Measurements from ENCODE around the gene ARRB1. TPM values are rescaled to one million over a fixed set of nuclear protein-coding genes. Genes with fewer than 3 reads are reported as not detected.
A peak's percentile ranks its signal among the peaks of the same experiment; 100 is the strongest.

The ARRB1 gene
- total and polyA plus RNA-seq, 4 donors = 3.3 to 21.2 (median 12.5) TPM

DNA sequence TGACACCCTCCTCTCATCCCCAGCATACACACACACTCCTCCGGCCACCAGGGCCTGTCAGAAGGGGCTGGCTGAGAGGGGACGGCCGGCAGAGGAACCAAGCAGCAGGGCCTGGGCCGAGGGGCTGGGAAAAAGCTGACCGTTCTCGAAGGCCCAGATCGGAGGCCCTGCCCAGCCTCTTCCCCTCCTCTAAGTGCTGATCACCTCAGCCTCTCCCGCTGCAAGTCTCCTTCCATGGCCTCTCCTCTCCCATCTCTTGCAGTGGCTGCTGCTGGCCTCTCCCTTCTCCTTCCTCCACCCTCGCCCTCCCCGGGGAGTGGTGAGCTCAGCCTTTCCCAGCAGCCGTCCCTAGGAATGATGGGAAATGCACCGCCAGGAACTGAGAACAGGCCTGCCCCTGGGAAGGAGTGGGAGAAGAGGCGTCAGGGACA is 39.6 kb downstream of the ARRB1 start:
- H3K4me3 ChIP-seq (ENCODE audit: low read depth in 1 of 3, low read length in 3 of 3) = no peak overlapping the region
- H3K27ac ChIP-seq (ENCODE audit: low read depth in 1 of 2, low read length in 2 of 2) = peak overlapping the region; percentile 52 to 60
- TF ChIP-seq HNF4A (conservative IDR thresholded peaks at IDR 0.05) (no peak), JUND (IDR thresholded peaks at IDR 0.05) (no peak), SP1 (IDR thresholded peaks at IDR 0.05) (no peak), YY1 (IDR thresholded peaks at IDR 0.05) (no peak), GABPA (IDR thresholded peaks at IDR 0.05 in 1 of 2, conservative IDR thresholded peaks at IDR 0.05 in 1 of 2) (no peak)
- TF ChIP-seq, protein P1, sequence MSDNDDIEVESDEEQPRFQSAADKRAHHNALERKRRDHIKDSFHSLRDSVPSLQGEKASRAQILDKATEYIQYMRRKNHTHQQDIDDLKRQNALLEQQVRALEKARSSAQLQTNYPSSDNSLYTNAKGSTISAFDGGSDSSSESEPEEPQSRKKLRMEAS (IDR thresholded peaks at IDR 0.05) = no peak
- H3K9me3 ChIP-seq (ENCODE audit: control insufficient read depth in 4 of 4, low read length in 3 of 4) = no peaks in the 10 kb centered on the region
- WGBS = 72% methylated on average over 13 of the region's 13 CpGs
- peaks cover 1 to 12% (median 6%) of the 10 kb centered on the region in 4 donors for H3K4me1 ChIP-seq (ENCODE audit: control insufficient read depth in 4 of 4, insufficient read depth in 4 of 4, low read length in 3 of 4)
- DNase-seq (ENCODE audit: low spot score) = no peak
- no peaks in the 10 kb centered on the region for H3K36me3 ChIP-seq (ENCODE audit: control insufficient read depth in 4 of 4, insufficient read depth in 3 of 4, low read depth in 1 of 4, low read length in 3 of 4)
- H3K9ac ChIP-seq (ENCODE audit: low read depth in 1 of 2, low read length in 2 of 2) = no peak overlapping the region
- no peaks in the 10 kb centered on the region for H3K27me3 ChIP-seq (ENCODE audit: control insufficient read depth in 4 of 4, insufficient read depth in 4 of 4, low read length in 3 of 4)

DNA sequence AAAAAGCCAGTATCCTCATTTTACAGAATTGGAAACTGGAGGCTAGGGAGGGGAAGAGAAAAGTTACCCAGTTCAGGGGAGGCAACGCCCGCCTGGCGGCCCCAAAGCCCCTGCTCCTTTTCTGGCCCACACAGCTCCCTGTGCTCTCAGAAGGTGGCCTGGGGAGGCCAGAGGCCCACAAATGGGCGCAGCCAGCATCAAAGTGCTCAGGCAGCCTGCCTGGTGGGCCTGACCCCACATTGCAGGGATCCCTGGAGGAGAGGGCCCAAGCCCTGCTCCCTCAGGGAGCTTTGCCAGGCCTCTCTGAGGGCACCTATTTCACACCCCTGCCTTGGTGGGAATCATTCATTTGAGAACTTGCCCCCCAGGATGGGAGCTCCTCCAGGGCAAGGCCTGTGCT is 42.5 kb downstream of the ARRB1 start:
- TF ChIP-seq YY1 (IDR thresholded peaks at IDR 0.05) (no peak), EGR1 (IDR thresholded peaks at IDR 0.05; ENCODE audit: low read depth in 2 of 2) (no peak), SP1 (IDR thresholded peaks at IDR 0.05) (no peak), FOXA2 (IDR thresholded peaks at IDR 0.05) (no peak), TAF1 (conservative IDR thresholded peaks at IDR 0.05) (no peak), JUND (IDR thresholded peaks at IDR 0.05) (no peak), HNF4G (IDR thresholded peaks at IDR 0.05) (no peak), GABPA (IDR thresholded peaks at IDR 0.05 in 1 of 2, conservative IDR thresholded peaks at IDR 0.05 in 1 of 2) (no peak), FOXA1 (IDR thresholded peaks at IDR 0.05) (no peak), HNF4A (conservative IDR thresholded peaks at IDR 0.05) (no peak), NR2F2 (IDR thresholded peaks at IDR 0.05) (no peak), RAD21 (IDR thresholded peaks at IDR 0.05) (no peak), RXRA (IDR thresholded peaks at IDR 0.05) (no peak)
- TF ChIP-seq, protein P2, sequence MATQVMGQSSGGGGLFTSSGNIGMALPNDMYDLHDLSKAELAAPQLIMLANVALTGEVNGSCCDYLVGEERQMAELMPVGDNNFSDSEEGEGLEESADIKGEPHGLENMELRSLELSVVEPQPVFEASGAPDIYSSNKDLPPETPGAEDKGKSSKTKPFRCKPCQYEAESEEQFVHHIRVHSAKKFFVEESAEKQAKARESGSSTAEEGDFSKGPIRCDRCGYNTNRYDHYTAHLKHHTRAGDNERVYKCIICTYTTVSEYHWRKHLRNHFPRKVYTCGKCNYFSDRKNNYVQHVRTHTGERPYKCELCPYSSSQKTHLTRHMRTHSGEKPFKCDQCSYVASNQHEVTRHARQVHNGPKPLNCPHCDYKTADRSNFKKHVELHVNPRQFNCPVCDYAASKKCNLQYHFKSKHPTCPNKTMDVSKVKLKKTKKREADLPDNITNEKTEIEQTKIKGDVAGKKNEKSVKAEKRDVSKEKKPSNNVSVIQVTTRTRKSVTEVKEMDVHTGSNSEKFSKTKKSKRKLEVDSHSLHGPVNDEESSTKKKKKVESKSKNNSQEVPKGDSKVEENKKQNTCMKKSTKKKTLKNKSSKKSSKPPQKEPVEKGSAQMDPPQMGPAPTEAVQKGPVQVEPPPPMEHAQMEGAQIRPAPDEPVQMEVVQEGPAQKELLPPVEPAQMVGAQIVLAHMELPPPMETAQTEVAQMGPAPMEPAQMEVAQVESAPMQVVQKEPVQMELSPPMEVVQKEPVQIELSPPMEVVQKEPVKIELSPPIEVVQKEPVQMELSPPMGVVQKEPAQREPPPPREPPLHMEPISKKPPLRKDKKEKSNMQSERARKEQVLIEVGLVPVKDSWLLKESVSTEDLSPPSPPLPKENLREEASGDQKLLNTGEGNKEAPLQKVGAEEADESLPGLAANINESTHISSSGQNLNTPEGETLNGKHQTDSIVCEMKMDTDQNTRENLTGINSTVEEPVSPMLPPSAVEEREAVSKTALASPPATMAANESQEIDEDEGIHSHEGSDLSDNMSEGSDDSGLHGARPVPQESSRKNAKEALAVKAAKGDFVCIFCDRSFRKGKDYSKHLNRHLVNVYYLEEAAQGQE (IDR thresholded peaks at IDR 0.05) = no peak
- TF ChIP-seq, protein P1 (IDR thresholded peaks at IDR 0.05) = no peak
- TF ChIP-seq, protein P3, sequence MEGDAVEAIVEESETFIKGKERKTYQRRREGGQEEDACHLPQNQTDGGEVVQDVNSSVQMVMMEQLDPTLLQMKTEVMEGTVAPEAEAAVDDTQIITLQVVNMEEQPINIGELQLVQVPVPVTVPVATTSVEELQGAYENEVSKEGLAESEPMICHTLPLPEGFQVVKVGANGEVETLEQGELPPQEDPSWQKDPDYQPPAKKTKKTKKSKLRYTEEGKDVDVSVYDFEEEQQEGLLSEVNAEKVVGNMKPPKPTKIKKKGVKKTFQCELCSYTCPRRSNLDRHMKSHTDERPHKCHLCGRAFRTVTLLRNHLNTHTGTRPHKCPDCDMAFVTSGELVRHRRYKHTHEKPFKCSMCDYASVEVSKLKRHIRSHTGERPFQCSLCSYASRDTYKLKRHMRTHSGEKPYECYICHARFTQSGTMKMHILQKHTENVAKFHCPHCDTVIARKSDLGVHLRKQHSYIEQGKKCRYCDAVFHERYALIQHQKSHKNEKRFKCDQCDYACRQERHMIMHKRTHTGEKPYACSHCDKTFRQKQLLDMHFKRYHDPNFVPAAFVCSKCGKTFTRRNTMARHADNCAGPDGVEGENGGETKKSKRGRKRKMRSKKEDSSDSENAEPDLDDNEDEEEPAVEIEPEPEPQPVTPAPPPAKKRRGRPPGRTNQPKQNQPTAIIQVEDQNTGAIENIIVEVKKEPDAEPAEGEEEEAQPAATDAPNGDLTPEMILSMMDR (IDR thresholded peaks at IDR 0.05; ENCODE audit: low read depth, low read length, missing input control) = no peak
- TF ChIP-seq, protein P4, sequence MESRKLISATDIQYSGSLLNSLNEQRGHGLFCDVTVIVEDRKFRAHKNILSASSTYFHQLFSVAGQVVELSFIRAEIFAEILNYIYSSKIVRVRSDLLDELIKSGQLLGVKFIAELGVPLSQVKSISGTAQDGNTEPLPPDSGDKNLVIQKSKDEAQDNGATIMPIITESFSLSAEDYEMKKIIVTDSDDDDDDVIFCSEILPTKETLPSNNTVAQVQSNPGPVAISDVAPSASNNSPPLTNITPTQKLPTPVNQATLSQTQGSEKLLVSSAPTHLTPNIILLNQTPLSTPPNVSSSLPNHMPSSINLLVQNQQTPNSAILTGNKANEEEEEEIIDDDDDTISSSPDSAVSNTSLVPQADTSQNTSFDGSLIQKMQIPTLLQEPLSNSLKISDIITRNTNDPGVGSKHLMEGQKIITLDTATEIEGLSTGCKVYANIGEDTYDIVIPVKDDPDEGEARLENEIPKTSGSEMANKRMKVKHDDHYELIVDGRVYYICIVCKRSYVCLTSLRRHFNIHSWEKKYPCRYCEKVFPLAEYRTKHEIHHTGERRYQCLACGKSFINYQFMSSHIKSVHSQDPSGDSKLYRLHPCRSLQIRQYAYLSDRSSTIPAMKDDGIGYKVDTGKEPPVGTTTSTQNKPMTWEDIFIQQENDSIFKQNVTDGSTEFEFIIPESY (IDR thresholded peaks at IDR 0.05) = no peak
- TF ChIP-seq, protein P5, sequence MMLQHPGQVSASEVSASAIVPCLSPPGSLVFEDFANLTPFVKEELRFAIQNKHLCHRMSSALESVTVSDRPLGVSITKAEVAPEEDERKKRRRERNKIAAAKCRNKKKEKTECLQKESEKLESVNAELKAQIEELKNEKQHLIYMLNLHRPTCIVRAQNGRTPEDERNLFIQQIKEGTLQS (IDR thresholded peaks at IDR 0.05) = no peak
- WGBS = 98% methylated on average over 4 of the region's 4 CpGs
- no peak overlapping the region for H3K4me3 ChIP-seq (ENCODE audit: low read depth in 1 of 3, low read length in 3 of 3)
- H3K27ac ChIP-seq (ENCODE audit: low read depth in 1 of 2, low read length in 2 of 2) = no peak overlapping the region
- no peak for DNase-seq (ENCODE audit: low spot score)
- H3K27me3 ChIP-seq (ENCODE audit: control insufficient read depth in 4 of 4, insufficient read depth in 4 of 4, low read length in 3 of 4) = no peaks in the 10 kb centered on the region
- H3K9ac ChIP-seq (ENCODE audit: low read depth in 1 of 2, low read length in 2 of 2) = no peak overlapping the region
- peaks cover 0 to 12% (median 5%) of the 10 kb centered on the region in 4 donors for H3K4me1 ChIP-seq (ENCODE audit: control insufficient read depth in 4 of 4, insufficient read depth in 4 of 4, low read length in 3 of 4)
- H3K36me3 ChIP-seq (ENCODE audit: control insufficient read depth in 4 of 4, insufficient read depth in 3 of 4, low read depth in 1 of 4, low read length in 3 of 4) = no peaks in the 10 kb centered on the region
- H3K9me3 ChIP-seq (ENCODE audit: control insufficient read depth in 4 of 4, low read length in 3 of 4) = no peaks in the 10 kb centered on the region
